NCI-H460 (cell line): ENCODE measurements around the gene JPH4. TPM values are rescaled to one million over a fixed set of nuclear protein-coding genes. Genes with fewer than 3 reads are reported as not detected.

Experiments used
- DNase-seq: peaks from one replicate; pipeline ENCODE4 v3.0.0-alpha.2; 2016; ENCODE audit warnings: low read depth; ENCODE audit errors: extremely low read depth
- total RNA-seq: library from RNA; depleted of rRNA; stranded (reverse); fragments of >200 nt; shearing (Covaris generic); gene quantifications from 2 replicates; pipeline ENCODE4 v1.2.3, GENCODE V29; 2014

Gene JPH4
- total RNA-seq, 1 experiment from 2014 or later: not detected

- DNase-seq: no peak
Measured at GRCh38 chr14:23566112-23566777, 12.3 kb downstream of the JPH4 start.

- DNase-seq: no peak
Measured at GRCh38 chr14:23565626-23566025, 13.0 kb downstream of the JPH4 start.

DNA sequence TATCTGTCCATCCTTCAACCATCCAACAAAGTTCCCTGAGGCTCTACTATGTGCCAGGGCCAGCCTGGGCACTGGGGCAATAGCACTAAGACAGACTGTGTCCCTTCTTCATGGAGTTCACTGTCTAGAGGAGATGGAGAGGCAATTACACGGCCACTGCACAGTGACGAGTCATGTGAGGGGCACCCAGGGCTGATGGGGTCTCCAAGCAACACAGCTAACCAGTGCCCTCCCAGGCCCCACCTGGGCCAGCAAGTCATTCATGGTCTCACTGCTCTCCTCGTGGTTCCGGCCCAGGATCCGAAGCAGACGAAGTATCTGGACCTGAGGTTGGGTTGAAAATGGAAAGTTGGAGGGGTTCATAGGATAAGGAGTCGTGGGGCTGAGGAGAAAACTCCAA, 13.7 kb downstream of the JPH4 start:
- no peak for DNase-seq

DNA sequence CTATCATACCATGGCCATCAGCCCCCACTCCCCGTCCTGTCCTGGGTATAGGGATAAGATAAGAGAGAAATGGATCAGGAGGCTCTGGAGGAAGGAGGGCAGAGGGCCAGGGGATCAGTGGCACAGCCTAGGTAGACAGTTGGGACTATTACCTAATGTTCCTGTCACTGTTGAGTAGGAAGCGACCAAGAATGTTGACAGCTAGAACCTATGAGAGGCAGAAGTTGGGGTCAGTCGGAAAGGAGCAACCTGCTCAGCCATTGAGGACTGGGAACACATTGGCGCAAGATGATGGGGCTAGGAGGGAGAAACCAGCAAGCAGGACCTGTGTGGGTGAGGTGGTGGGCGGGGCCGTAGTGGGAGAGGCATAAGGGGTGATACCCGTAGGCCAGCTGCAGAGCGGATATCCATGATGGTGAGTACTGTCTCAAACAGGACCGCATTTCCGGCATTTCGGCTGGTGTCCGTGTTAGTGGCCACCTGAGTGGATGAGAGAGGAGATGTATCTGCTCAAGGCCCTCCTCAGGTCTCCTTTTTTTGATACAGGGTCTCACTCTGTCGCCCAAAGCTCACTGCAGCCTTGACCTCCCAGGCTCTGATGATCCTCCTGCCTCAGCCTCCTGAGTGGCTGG, 14.3 kb downstream of the JPH4 start:
- DNase-seq: no peak

DNA sequence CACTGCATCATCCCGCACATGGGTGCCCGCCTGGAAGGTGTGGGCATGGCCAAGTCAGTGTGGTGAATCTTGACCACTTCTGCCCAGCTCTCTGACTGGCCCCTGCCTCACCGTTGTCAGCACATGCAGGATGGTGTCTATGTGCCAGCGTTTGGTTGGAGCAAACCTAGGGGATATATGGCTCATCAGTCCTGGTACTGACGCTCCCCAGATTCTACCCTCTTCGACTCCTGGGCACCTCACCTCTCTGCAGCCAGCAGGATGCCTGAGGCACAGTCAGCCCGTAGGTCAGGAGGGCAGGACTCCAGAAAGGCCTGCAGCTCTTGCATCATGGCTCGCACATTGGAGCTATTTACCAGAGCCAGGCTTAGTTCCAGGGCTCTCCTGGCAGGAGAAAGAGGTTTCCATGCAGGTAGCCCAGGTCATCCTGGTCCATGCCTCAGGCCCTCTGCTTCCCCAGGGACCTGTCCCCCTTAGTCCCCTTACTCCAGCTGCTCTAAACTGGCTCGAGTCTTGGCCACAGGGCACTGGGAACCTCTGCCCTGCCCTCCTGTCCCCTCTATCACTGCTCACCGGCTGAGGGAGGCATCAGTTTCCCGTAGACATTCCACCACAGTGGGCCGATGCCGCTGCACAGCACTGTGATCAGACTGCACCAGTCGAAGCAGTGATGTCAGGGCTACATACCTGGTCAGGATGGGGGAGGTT, 15.0 kb downstream of the JPH4 start:
- no peak for DNase-seq

DNA sequence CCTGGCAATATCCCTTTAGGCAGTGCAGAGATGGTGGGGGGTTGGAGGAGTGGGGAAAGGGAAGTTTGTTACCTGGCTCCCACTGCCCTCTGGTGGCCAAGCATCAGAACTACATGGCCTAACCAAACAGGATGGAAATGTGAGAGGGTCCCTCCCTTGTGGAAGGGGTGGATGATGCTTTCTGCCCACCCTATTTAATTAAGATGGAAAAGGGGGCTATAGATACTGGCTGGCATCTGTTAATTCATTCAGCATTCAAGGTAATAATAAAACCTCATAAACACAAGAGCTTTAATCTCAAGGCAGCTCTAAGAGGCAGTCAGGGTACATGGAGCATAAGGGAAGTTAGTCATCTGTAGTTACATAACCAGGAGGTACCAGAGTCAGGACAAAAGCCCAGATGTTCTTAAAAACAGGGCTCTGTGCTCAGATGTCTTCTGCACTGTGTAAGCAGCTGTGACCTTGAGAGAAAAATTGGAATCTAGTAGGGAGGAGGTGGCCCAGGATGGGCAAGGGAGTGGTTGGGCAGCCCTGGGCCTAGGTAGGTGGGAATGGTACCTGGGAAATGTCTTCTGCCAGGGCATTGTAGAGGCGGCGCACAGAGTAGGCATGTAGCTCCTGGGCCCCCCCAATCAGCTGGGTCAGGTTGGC, 15.6 kb downstream of the JPH4 start:
- DNase-seq: no peak

DNA sequence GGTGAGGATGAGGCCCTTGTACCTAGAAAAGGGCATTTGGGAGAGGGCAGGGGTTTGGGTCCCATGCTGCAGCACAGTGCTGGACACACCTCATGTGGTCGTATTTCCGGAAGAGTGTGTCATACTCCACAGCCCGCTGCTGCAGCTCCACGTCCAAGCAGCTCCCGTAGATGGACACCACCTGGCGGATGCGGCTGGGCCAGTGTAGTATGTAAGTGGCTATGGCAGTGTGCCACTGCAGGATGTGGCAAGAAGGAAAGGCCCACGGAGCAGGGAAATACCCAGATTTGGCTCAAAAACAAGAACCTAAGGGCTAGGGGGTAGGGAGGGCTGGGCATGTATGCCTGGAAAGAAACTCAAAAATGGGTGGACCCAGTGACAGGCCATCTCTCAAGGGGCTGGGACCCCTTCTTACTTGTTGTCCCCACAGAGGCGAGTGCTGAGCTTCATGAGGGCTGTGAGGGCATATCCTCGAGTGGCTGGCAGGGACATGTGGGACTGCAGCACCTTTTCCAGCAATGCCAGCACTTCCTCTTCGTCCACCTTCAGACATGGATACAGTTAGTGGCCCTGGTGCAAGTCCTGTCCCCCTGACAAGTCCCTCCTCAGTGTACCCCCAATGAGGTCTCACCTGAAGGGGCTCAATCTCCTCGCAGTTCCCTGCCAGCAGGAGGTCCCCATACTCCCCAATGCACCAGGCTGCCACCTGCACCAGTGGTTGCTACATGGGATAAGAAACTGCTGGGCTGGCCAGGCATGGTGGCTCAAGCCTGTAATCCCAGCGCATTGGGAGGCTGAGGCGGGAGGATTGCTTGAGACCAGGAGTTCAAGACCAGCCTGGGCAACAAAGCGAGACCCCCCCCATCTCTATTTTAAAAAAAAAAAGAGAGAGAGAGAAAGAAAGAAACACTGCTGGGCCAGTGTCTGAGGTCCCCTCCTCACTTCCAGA, 16.4 kb downstream of the JPH4 start:
- no peak for DNase-seq

- no peak for DNase-seq
Measured at GRCh38 chr14:23561259-23561658, 17.3 kb downstream of the JPH4 start.

- no peak for DNase-seq
Measured at GRCh38 chr14:23559926-23560520, 18.6 kb downstream of the JPH4 start.

DNA sequence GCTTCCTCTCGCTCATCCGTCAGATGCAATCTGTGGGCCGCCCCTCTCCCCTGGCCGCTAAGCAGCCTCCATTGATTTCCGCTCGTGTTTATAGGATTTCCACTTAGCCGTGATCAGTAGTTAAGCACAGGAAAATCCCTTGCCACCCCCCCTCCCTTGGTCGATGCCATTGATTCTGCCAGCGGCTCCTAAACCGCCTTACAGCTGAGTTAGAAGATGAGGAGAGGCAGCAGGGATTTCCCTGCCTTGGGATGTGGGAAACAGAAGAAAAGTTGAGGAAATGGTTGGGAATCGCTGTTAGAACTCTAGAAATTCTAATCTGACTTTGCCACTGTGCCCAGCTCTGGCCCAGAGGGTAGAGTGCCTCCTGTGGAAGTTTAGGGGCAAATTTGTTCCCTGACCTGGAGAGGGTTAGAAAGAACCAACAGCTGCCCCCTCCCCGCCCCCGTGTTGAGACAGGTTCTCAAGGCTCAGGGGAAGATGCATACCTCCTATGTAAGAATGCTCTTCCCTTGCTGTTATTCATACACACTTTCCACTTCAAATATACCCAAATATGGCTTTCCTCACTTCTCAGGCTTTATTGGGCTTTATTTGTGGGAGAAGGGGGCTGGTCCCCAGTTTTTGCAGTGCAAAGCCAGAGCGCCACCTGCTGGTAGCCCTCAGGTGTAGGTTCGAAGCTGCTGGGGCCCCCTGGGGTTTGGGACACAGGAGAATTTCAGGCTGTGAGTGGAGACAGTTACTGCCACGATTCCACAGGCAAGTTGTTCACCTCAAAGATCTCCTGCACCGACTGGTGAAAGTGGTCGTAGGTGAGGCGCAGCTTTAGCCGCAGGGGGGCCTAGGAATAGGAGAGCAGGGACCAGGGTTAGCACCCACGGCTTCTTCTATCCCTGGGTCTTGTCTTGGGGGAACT, 19.3 kb downstream of the JPH4 start:
- DNase-seq: peak; percentile 60

DNA sequence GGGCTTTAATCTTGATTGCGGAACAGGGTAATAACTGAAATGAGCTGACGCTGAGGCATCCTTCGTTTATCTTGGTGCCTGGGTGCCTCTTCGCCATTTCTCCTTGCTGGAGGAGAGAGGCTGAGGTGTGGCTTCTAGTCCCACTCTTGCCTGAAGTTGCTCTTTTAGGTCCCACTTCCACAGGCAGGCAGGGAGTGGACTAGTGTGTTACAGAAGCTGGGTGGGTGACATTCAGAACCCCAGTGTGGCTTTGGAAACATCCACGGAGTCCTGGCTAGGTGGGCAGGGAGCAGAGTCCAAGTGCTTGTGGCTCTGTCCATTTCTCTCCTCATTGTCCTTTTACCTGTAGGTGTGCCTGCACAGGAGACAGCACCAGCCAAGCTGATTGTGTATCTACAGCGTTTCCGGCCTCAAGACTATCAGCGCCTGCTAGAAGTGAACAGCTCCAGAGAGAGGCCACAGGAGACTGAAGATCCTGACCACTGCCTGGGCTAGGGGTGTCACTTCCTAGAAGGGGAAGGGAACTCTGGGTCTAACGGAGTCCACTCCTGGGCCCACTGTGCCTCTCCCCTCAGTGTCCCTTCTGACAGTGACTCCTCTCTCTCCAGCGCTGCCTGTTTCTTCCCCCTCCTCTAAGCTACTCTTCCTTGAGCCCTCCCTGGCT, 20.1 kb downstream of the JPH4 start:
- no peak for DNase-seq

DNA sequence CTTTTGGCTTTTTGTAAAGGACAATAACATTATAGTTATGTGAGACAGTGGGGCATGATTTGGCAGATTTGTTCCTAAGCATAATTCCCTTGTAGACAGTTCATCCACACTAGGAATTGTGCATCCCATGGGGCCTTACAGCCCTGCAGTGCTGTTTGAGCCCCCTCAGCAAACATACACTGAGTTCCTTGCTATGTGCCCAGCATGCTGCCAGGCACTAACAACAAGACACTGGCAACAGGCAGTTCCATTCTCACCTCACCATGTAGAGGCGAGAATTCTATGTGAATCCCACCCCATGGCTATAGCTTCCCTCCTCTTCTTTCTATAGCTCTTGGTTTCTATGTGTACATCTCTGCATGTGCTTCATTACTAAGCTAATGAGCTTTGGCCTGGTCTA, 20.6 kb downstream of the JPH4 start:
- DNase-seq: no peak

DNA sequence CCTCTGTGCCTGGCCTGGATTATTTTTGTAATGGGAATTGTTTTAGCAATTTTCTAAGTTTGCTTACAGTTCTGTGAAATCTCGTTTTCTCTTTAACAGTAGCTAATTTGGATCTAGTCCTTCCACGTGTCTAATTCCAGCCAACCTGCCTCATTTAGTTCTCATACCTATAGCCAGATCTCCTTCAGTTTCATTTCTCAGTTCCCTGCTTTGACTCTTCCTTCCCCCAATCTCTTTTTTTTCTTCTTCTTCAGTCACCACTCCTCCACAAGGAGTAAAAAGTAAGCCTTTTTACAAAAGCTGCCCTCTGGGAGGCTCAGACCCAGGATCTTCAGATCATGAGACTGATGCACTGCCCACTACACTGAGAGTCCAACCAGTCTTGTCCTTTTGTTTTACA, 21.1 kb downstream of the JPH4 start:
- DNase-seq: no peak

- no peak for DNase-seq
Measured at GRCh38 chr14:23556700-23557440, 21.7 kb downstream of the JPH4 start.

DNA sequence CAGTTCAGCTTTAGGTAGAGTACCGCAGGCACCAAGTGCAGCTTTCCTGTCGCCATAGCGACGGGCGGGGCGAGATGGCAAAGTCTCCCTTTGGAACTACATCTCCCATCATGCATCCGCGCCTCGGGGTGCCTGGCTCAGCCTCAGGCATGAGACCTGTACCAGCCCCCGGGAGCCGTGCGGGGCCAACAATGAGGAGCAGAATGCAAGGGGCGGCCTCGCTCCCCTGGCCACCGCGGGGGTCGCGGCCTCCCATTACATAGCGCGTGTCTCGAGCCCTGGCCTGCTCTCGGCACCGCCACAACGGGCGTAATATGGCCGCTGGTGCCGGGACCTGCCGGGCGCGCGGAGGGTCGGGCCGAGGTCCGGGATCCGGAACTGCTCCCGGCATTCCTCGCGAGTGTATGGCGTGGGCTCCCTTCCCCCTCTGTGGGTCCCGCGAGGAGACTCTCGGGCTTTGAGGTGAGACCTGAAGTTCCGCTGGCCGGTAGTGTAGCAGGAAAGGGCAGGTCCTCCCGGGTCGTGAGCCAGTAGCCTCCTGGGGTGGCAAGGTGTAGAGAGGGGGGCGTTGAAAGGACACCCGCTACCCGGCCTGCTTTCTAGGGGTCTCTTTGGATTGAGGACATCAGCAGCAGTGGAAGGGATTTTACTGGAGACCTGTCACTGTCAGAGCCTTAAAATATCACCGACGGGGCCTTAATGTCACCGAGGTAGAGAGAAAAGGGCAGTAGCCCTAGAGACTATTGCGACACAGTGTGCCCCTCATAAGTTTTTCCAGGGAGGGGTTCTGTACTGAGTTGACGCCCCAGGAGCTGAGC, 22.5 kb downstream of the JPH4 start, which contains the start of gene THTPA:
Gene THTPA, plus strand, starts transcription at position 390 of the 818 bp plus-strand sequence. CDS start 487 bp downstream, outside the sequence.
- DNase-seq: peak; percentile 87

DNA sequence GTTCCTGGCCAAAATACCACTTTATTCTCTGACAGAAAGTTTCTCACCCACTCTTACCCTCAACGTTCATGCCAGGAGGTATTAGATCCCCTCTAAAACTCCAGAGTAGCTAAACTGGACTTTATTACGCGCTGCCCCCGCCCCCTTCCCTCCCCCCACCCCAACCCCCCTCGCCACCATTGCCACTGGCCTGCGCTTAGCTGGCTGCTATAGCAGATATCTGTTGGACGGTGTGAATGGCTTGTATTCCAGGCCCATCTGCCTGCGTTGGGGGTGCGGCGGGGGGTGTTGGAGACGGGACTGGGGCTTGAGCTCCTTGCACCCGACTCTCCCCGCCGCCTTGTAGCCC, 23.1 kb downstream of the JPH4 start:
- no peak for DNase-seq
